SK-N-SH treated with all-trans-retinoic acid at 6 μM for 48 hours (cell line): Measurements from ENCODE around the gene SYNE1.

Experiments used
- ATAC-seq: fragments of 200-7000 bp; cut with Tn5 transposase; 3 replicates; pipeline ENCODE4 v1.9.1; 2020; ENCODE audit warnings: mild to moderate bottlenecking, moderate library complexity
- ARNTL ChIP-seq: fragments of 450-650 bp; formaldehyde crosslinking; IDR thresholded peaks from 2 replicates; pipeline ENCODE4 v1.5.0; 2020; ENCODE audit warnings: low read depth, mild to moderate bottlenecking, moderate library complexity, borderline replicate concordance
- BACH2 ChIP-seq: fragments of 250-450 bp; sonication (Bioruptor Pico); IDR thresholded peaks from 2 replicates; pipeline ENCODE4 v1.9.0; 2021; ENCODE audit warnings: mild to moderate bottlenecking, borderline replicate concordance
- CSDC2 ChIP-seq: fragments of 250-450 bp; sonication (Bioruptor Pico); IDR thresholded peaks from 2 replicates; pipeline ENCODE4 v1.5.0; 2020; ENCODE audit warnings: mild to moderate bottlenecking, moderate library complexity
- ESRRG ChIP-seq: fragments of 250-450 bp; sonication (Bioruptor Pico); IDR thresholded peaks from 2 replicates; pipeline ENCODE4 v1.6.1; 2021; ENCODE audit warnings: mild to moderate bottlenecking
- GLIS3 ChIP-seq: fragments of 250-450 bp; sonication (Bioruptor Pico); IDR thresholded peaks from 2 replicates; pipeline ENCODE4 v1.5.0; 2020; ENCODE audit warnings: mild to moderate bottlenecking, moderate library complexity
- ISL1 ChIP-seq: fragments of 250-450 bp; sonication (Bioruptor Pico); IDR thresholded peaks from 2 replicates; pipeline ENCODE4 v2.1.2; 2022; ENCODE audit warnings: mild to moderate bottlenecking, moderate library complexity
- OSR1 ChIP-seq: fragments of 250-450 bp; sonication (Bioruptor Pico); IDR thresholded peaks from 2 replicates; pipeline ENCODE4 v1.8.0; 2022; ENCODE audit warnings: moderate library complexity, mild to moderate bottlenecking, inconsistent platforms
- PPARA ChIP-seq: fragments of 250-450 bp; sonication (Bioruptor Pico); IDR thresholded peaks from 2 replicates; pipeline ENCODE4 v1.5.0; 2020; ENCODE audit warnings: mild to moderate bottlenecking, borderline replicate concordance
- RARB ChIP-seq: fragments of 250-450 bp; sonication (Bioruptor Pico); IDR thresholded peaks from 2 replicates; pipeline ENCODE4 v1.8.0; 2021; ENCODE audit warnings: mild to moderate bottlenecking, moderate library complexity
- SNAI2 ChIP-seq: fragments of 250-450 bp; sonication (Bioruptor Pico); IDR thresholded peaks from 2 replicates; pipeline ENCODE4 v1.5.0; 2020; ENCODE audit warnings: mild to moderate bottlenecking, moderate library complexity
- TCF4 ChIP-seq: fragments of 250-450 bp; sonication (Bioruptor Pico); IDR thresholded peaks from 2 replicates; pipeline ENCODE4 v1.8.0; 2021; ENCODE audit warnings: mild to moderate bottlenecking, moderate library complexity, borderline replicate concordance
- TOX ChIP-seq: fragments of 250-450 bp; sonication (Bioruptor Pico); IDR thresholded peaks from 2 replicates; pipeline ENCODE4 v1.8.0; 2021; ENCODE audit warnings: mild to moderate bottlenecking, moderate library complexity, borderline replicate concordance
- ZC3H10 ChIP-seq: fragments of 250-450 bp; sonication (Bioruptor Pico); IDR thresholded peaks from 2 replicates; pipeline ENCODE4 v1.5.1; 2021; ENCODE audit warnings: mild to moderate bottlenecking, moderate library complexity
- ZFP3 ChIP-seq: fragments of 250-450 bp; sonication (Bioruptor Pico); IDR thresholded peaks from 2 replicates; pipeline ENCODE4 v1.5.0; 2020; ENCODE audit warnings: mild to moderate bottlenecking, moderate library complexity
- ZNF565 ChIP-seq: fragments of 450-650 bp; formaldehyde crosslinking; conservative IDR thresholded peaks from 2 replicates; pipeline ENCODE4 v1.5.0; 2020; ENCODE audit warnings: low read depth, mild to moderate bottlenecking, moderate library complexity
- ZNF70 ChIP-seq: fragments of 450-650 bp; formaldehyde crosslinking; IDR thresholded peaks from 2 replicates; pipeline ENCODE4 v1.5.0; 2020; ENCODE audit warnings: mild to moderate bottlenecking, moderate library complexity
- ZNF8 ChIP-seq: fragments of 450-650 bp; formaldehyde crosslinking; IDR thresholded peaks from 2 replicates; pipeline ENCODE4 v1.5.0; 2020; ENCODE audit warnings: mild to moderate bottlenecking, moderate library complexity
- TF ChIP-seq, protein P1 (sequence below): fragments of 250-450 bp; sonication (Bioruptor Pico); IDR thresholded peaks from 2 replicates; pipeline ENCODE4 v1.5.0; 2020; ENCODE audit warnings: mild to moderate bottlenecking, moderate library complexity
- TF ChIP-seq, protein P2 (sequence below): fragments of 250-450 bp; sonication (Bioruptor Pico); IDR thresholded peaks from 2 replicates; pipeline ENCODE4 v1.8.0; 2020; ENCODE audit warnings: mild to moderate bottlenecking, moderate library complexity, borderline replicate concordance
- TF ChIP-seq, protein P3 (sequence below): fragments of 250-450 bp; sonication (Bioruptor Pico); IDR thresholded peaks from 2 replicates; pipeline ENCODE4 v1.8.0; 2021; ENCODE audit warnings: low read depth, mild to moderate bottlenecking, moderate library complexity, borderline replicate concordance

The SYNE1 gene

DNA sequence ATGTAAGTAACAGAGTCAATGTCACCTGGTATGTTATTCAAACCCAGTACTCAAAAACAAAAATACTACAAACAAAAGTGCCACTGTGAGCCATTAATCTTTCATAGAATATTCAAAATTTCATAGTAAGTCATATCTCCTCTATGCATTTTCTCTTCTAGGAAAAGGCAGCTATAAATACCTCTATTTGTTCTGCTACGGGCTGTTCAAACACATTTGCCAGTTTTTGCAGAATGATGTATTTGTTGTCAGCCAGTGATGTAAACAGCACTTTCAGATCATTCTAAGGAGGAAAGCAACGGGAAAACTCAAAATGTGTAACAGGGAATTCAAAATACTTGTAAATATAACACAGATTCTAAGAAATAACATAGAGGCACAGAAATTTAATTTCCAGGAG is 388.2 kb downstream of the SYNE1 start:
- no peak for ATAC-seq
- TF ChIP-seq ZNF70 (no peak), ARNTL (CRISPR knock-in tag) (no peak), ZNF565 (CRISPR knock-in tag) (no peak), SNAI2 (no peak), OSR1 (CRISPR knock-in tag) (no peak)
- TF ChIP-seq, protein P1, sequence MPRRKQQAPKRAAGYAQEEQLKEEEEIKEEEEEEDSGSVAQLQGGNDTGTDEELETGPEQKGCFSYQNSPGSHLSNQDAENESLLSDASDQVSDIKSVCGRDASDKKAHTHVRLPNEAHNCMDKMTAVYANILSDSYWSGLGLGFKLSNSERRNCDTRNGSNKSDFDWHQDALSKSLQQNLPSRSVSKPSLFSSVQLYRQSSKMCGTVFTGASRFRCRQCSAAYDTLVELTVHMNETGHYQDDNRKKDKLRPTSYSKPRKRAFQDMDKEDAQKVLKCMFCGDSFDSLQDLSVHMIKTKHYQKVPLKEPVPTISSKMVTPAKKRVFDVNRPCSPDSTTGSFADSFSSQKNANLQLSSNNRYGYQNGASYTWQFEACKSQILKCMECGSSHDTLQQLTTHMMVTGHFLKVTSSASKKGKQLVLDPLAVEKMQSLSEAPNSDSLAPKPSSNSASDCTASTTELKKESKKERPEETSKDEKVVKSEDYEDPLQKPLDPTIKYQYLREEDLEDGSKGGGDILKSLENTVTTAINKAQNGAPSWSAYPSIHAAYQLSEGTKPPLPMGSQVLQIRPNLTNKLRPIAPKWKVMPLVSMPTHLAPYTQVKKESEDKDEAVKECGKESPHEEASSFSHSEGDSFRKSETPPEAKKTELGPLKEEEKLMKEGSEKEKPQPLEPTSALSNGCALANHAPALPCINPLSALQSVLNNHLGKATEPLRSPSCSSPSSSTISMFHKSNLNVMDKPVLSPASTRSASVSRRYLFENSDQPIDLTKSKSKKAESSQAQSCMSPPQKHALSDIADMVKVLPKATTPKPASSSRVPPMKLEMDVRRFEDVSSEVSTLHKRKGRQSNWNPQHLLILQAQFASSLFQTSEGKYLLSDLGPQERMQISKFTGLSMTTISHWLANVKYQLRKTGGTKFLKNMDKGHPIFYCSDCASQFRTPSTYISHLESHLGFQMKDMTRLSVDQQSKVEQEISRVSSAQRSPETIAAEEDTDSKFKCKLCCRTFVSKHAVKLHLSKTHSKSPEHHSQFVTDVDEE (CRISPR knock-in tag) = no peak

DNA sequence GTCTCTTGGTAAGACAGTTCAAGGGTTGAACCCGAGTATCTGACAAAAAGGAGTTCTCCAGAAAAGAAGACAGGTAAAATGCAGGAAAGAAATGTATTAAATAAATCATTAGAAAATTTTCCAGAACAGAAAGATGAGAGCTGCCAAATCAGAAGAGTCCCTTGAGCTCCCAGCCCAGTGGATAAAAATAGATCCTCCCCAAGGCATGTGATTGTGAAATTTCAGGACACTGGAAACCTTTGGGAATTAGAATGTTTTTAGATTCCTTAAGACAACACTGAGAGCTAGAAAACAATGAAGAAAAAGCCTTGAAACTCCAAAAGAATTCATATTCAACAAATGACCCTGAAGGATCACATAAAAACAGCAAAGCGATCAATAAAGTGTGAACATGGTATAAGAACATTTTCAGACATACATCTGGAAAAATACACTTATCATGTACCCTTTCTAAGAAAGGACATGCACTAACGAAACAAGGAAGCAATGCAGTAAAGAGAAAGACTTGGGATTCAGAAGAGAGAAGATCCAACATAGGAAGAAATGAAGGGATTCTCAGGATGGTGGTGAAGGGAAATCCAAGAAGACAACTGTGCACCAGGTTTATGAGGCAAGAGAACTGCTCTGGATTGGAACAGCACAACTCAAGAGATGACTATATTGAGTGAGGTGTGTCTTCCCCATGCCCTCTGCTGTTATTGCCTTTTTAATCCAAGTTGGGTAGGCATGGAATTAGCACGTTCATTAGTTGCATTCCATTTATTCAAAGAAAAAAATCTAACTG is 390.4 kb downstream of the SYNE1 start:
- TF ChIP-seq PPARA (CRISPR knock-in tag) (no peak), RARB (CRISPR knock-in tag) (no peak), SNAI2 (no peak)
- ATAC-seq = no peak

DNA sequence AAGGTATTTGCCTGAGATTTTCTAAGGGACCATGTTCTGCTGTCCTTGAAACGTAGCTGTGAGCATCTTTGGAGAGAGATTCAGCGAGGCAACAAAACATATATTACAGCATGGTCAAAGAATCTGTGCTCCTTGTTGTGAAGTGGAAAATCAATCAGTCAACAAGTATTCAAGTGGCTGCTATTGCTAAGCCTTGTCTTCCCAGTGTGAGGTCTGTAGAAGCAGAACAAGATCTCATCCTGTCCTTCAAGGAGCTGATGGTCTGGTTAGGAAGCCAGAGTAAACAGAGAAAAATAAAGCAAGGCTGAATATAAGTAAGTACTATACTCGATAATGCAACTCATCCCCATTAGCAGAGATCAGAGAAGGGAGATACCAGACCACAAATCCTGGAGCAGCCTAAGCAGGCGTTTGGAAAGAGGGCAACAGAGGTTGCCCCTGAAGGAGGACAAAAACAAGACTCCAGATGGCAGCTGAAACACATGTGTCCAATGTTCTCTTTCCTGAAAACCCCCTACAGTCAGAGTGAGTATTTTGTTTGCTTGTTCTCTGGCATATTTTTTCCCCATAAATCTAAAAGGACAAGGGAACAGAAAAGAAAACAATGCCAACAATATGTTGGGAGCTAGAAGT is 392.0 kb downstream of the SYNE1 start:
- ATAC-seq = no peak; the same call in 2 of the 3 replicates
- TF ChIP-seq GLIS3 (CRISPR knock-in tag) (no peak), ISL1 (CRISPR knock-in tag) (no peak), ZNF565 (CRISPR knock-in tag) (no peak), ESRRG (CRISPR knock-in tag) (no peak), BACH2 (CRISPR knock-in tag) (no peak), OSR1 (CRISPR knock-in tag) (no peak), ZNF8 (no peak), ZFP3 (CRISPR knock-in tag) (no peak), ZNF70 (no peak), TCF4 (CRISPR knock-in tag) (no peak), CSDC2 (CRISPR knock-in tag) (no peak), ARNTL (CRISPR knock-in tag) (no peak), RARB (CRISPR knock-in tag) (no peak), SNAI2 (no peak)
- TF ChIP-seq, protein P1 (CRISPR knock-in tag) = no peak
- TF ChIP-seq, protein P2, sequence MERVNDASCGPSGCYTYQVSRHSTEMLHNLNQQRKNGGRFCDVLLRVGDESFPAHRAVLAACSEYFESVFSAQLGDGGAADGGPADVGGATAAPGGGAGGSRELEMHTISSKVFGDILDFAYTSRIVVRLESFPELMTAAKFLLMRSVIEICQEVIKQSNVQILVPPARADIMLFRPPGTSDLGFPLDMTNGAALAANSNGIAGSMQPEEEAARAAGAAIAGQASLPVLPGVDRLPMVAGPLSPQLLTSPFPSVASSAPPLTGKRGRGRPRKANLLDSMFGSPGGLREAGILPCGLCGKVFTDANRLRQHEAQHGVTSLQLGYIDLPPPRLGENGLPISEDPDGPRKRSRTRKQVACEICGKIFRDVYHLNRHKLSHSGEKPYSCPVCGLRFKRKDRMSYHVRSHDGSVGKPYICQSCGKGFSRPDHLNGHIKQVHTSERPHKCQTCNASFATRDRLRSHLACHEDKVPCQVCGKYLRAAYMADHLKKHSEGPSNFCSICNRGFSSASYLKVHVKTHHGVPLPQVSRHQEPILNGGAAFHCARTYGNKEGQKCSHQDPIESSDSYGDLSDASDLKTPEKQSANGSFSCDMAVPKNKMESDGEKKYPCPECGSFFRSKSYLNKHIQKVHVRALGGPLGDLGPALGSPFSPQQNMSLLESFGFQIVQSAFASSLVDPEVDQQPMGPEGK = no peak

DNA sequence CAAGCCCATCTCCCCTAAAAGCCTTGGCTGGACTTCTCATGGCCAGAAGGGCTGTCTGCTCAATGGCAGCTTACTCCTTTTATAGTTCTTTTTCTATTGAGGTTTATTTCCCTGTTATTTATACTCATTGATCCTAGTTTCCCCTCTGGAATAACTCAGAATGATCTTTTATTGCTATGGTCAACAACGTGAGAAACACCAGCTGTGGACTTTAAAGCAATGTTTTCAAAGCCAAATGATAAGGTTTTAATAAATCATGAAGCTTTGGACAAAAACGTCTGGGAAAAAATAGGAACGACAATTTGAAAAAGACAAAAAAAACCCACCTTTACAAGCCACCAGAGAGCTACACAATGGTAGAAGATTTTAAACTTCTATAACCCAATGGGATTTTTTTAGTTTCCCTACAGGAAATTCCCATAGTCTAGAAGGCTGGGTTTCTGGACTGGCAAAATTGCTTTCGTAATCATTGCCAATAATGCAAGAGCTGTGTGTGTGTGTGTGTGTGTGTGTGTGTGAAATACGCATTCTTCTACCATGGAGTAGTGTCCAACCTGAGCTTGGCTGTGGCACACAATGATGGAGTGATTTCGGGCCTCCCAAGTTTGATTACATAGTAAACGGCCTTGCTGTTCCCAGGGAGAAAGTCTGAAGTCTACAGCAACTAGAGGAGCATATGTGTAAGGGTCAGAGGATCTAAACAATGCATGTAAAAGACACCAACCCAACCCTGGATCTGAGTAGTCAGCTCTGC is 396.0 kb downstream of the SYNE1 start:
- TF ChIP-seq SNAI2 = no peak
- TF ChIP-seq OSR1 (CRISPR knock-in tag) = no peak
- no peak for TF ChIP-seq CSDC2 (CRISPR knock-in tag)
- no peak for TF ChIP-seq ZC3H10 (CRISPR knock-in tag)
- TF ChIP-seq, protein P3, sequence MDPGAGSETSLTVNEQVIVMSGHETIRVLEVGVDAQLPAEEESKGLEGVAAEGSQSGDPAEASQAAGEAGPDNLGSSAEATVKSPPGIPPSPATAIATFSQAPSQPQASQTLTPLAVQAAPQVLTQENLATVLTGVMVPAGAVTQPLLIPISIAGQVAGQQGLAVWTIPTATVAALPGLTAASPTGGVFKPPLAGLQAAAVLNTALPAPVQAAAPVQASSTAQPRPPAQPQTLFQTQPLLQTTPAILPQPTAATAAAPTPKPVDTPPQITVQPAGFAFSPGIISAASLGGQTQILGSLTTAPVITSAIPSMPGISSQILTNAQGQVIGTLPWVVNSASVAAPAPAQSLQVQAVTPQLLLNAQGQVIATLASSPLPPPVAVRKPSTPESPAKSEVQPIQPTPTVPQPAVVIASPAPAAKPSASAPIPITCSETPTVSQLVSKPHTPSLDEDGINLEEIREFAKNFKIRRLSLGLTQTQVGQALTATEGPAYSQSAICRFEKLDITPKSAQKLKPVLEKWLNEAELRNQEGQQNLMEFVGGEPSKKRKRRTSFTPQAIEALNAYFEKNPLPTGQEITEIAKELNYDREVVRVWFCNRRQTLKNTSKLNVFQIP (CRISPR knock-in tag) = no peak
- TF ChIP-seq TOX (CRISPR knock-in tag) = no peak
- ATAC-seq = no peak
